HL-60 (cell line): Measurements from ENCODE around the gene CTNNA1.

ENCODE experiments used
- DNase-seq, 2 experiments: peaks; one replicate each; pipeline ENCODE4 v3.0.0-alpha.2; 2010 to 2020; ENCODE audit warnings: low read depth in 1 of 2, low spot score in 1 of 2
- H3K27ac ChIP-seq: fragments of 250-450 bp; sonication (Bioruptor Pico); replicated peaks from 2 replicates; pipeline ENCODE4 v1.5.1; 2020; ENCODE audit warnings: mild to moderate bottlenecking, moderate library complexity
- H3K27me3 ChIP-seq: fragments of 250-450 bp; sonication (Bioruptor Pico); 2 replicates; pipeline ENCODE4 v1.5.1; 2021; ENCODE audit warnings: mild to moderate bottlenecking, moderate library complexity; ENCODE audit not compliant: insufficient read depth, poor library complexity, severe bottlenecking
- H3K4me3 ChIP-seq: replicated peaks from 2 replicates; pipeline ENCODE4 v1.5.1; 2011; ENCODE audit warnings: mild to moderate bottlenecking, control low read depth, low read length; ENCODE audit not compliant: insufficient read depth
- GABPA ChIP-seq: IDR thresholded peaks from 2 replicates; pipeline ENCODE4 v1.6.1; 2012; ENCODE audit warnings: low read depth
- POLR2AphosphoS5 ChIP-seq: IDR thresholded peaks from 2 replicates; pipeline ENCODE4 v1.6.1; 2012; ENCODE audit warnings: low read depth
- SPI1 ChIP-seq: IDR thresholded peaks from 2 replicates; pipeline ENCODE4 v1.6.1; 2012; ENCODE audit warnings: low read depth, mild to moderate bottlenecking, borderline replicate concordance
- TF ChIP-seq, protein P1 (sequence below): IDR thresholded peaks from one replicate; pipeline ENCODE4 v1.5.1; 2011; ENCODE audit warnings: low read length, control low read depth, inconsistent platforms; ENCODE audit not compliant: insufficient read depth
- TF ChIP-seq, protein P2 (sequence below): IDR thresholded peaks from 2 replicates; pipeline ENCODE4 v1.6.1; 2012; ENCODE audit warnings: low read depth; ENCODE audit not compliant: insufficient replicate concordance

The CTNNA1 gene

DNA sequence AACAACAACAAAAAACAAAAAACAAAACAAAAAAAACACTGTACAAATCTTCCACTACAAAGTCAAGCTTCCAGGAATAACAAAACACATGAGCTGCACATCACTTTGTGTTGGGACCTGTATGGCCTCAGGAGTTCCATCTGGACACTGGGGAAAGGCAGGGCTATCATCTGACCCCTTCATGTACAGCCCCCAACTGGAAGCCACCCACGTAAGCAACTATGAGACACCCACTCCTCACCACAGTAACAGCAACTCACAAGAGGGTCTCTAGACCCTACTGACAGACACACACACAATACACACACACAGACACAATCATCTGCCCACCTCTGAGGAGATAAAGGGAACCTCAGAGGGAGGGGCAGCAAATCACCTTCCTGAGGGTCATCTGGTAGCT, 203.6 kb downstream of the CTNNA1 start:
- Histone ChIP-seq H3K27me3 (no peaks in the 10 kb centered on the region), H3K4me3 (no peak overlapping the region), H3K27ac (no peak overlapping the region)
- no peak for DNase-seq
- TF ChIP-seq, protein P1, sequence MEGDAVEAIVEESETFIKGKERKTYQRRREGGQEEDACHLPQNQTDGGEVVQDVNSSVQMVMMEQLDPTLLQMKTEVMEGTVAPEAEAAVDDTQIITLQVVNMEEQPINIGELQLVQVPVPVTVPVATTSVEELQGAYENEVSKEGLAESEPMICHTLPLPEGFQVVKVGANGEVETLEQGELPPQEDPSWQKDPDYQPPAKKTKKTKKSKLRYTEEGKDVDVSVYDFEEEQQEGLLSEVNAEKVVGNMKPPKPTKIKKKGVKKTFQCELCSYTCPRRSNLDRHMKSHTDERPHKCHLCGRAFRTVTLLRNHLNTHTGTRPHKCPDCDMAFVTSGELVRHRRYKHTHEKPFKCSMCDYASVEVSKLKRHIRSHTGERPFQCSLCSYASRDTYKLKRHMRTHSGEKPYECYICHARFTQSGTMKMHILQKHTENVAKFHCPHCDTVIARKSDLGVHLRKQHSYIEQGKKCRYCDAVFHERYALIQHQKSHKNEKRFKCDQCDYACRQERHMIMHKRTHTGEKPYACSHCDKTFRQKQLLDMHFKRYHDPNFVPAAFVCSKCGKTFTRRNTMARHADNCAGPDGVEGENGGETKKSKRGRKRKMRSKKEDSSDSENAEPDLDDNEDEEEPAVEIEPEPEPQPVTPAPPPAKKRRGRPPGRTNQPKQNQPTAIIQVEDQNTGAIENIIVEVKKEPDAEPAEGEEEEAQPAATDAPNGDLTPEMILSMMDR = no peak
- TF ChIP-seq SPI1 (no peak), GABPA (no peak), POLR2AphosphoS5 (no peak)
- TF ChIP-seq, protein P2, sequence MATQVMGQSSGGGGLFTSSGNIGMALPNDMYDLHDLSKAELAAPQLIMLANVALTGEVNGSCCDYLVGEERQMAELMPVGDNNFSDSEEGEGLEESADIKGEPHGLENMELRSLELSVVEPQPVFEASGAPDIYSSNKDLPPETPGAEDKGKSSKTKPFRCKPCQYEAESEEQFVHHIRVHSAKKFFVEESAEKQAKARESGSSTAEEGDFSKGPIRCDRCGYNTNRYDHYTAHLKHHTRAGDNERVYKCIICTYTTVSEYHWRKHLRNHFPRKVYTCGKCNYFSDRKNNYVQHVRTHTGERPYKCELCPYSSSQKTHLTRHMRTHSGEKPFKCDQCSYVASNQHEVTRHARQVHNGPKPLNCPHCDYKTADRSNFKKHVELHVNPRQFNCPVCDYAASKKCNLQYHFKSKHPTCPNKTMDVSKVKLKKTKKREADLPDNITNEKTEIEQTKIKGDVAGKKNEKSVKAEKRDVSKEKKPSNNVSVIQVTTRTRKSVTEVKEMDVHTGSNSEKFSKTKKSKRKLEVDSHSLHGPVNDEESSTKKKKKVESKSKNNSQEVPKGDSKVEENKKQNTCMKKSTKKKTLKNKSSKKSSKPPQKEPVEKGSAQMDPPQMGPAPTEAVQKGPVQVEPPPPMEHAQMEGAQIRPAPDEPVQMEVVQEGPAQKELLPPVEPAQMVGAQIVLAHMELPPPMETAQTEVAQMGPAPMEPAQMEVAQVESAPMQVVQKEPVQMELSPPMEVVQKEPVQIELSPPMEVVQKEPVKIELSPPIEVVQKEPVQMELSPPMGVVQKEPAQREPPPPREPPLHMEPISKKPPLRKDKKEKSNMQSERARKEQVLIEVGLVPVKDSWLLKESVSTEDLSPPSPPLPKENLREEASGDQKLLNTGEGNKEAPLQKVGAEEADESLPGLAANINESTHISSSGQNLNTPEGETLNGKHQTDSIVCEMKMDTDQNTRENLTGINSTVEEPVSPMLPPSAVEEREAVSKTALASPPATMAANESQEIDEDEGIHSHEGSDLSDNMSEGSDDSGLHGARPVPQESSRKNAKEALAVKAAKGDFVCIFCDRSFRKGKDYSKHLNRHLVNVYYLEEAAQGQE = no peak

DNA sequence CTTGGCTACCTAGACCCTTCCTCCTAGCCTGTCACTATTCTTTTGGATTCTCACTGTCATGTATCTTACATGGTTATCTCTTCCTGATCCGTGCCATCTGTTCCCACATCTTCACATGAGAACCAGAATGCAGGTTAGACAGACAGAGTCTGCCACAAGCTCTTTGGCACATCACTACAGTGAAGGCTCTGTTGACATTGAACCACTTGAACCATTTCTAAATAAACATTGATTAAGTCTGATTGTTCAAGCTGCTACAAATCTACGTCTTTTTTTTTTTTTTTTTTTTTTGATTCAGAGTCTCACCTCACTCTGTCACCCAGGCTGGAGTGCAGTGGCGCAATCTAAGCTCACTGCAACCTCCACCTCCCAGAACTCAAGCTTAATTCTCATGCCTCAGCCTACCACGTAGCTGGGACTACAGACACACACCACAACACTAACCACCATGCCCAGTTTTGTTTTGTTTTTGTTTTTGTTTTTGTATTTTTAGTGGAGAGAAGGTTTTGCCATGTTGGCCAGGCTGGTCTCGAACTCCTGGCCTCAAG, 207.0 kb downstream of the CTNNA1 start:
- Histone ChIP-seq H3K27ac (no peak overlapping the region), H3K27me3 (no peaks in the 10 kb centered on the region), H3K4me3 (no peak overlapping the region)
- no peak for TF ChIP-seq SPI1
- TF ChIP-seq, protein P2 = no peak
- no peak for TF ChIP-seq GABPA
- TF ChIP-seq POLR2AphosphoS5 = no peak
- TF ChIP-seq, protein P1 = no peak
- no peak for DNase-seq

DNA sequence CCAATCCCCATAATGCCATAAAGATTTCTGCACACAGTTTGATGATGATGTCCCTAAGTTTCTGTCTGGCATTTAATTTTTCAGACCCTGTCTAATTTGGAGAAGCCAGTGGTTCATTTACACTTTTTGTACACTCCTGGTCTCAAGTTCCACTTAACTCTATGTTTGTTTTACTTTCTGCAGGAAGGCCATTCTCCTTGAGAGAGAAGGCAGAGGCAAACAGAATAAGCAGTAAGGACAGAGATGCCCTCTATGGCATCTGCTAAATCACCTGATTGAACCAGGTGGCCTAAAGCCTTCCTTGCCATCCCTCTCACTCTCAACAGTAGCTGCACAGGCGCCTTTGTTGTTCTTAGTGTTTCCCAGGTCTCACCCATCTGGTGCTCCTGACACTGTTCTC, 208.0 kb downstream of the CTNNA1 start:
- H3K27me3 ChIP-seq = no peaks in the 10 kb centered on the region
- no peak overlapping the region for H3K27ac ChIP-seq
- DNase-seq = no peak
- no peak for TF ChIP-seq SPI1
- no peak for TF ChIP-seq POLR2AphosphoS5
- TF ChIP-seq, protein P2 = no peak
- TF ChIP-seq, protein P1 = no peak
- no peak for TF ChIP-seq GABPA
- no peak overlapping the region for H3K4me3 ChIP-seq
